Prostate gland (tissue), 2 donors: ENCODE measurements around the gene EPHA6. TPM values are rescaled to one million over a fixed set of nuclear protein-coding genes. Genes with fewer than 3 reads are reported as not detected.

Experiments used
- DNase-seq: peaks from one replicate; pipeline ENCODE4 v3.0.0-alpha.2; 2019; ENCODE audit warnings: low spot score
- H3K27ac ChIP-seq, 2 donors: fragments of 200-600 bp; sonication (generic); 2 replicates each; pipeline ENCODE4 v1.5.1; 2017 to 2019
- H3K27me3 ChIP-seq: fragments of 200-600 bp; sonication (generic); replicated peaks from 2 replicates; pipeline ENCODE4 v1.5.1; 2019; ENCODE audit not compliant: insufficient read depth
- H3K36me3 ChIP-seq, 2 donors: fragments of 200-600 bp; sonication (generic); 1 replicate in 1 of 2; 2 replicates in 1 of 2; pipeline versions ENCODE4 v1.5.1 to v1.8.1; 2017 to 2019
- H3K4me1 ChIP-seq: fragments of 200-600 bp; sonication (generic); replicated peaks from 2 replicates; pipeline ENCODE4 v1.5.1; 2019
- H3K4me3 ChIP-seq, 2 donors: fragments of 200-600 bp; sonication (generic); 2 replicates each; pipeline ENCODE4 v1.5.1; 2017 to 2019
- H3K9me3 ChIP-seq: fragments of 200-600 bp; sonication (generic); 2 replicates; pipeline ENCODE4 v1.5.1; 2017
- CTCF ChIP-seq, 4 experiments: fragments of 200-600 bp in 2 of 4; fragments of 450-650 bp in 2 of 4; sonication (generic) in 2 of 4; IDR thresholded peaks; 1 replicate in 3 of 4; 2 replicates in 1 of 4; pipeline ENCODE4 v1.5.1; 2016 to 2019; ENCODE audit warnings: antibody characterized with exemption in 4 of 4, mild to moderate bottlenecking in 2 of 4, moderate library complexity in 2 of 4
- POLR2A ChIP-seq: fragments of 450-650 bp; IDR thresholded peaks from one replicate; pipeline ENCODE4 v1.6.1; 2016; ENCODE audit warnings: antibody characterized with exemption, mild to moderate bottlenecking
- POLR2AphosphoS5 ChIP-seq: sonication (generic); formaldehyde crosslinking; IDR thresholded peaks from one replicate; pipeline ENCODE4 v1.6.1; 2017; ENCODE audit warnings: antibody characterized with exemption
- WGBS: methylation state at CpG from one replicate; pipeline ENCODE4 v1.1.5; 2018; 5-methylcytosine and 5-hydroxymethylcytosine counted together
- intact Hi-C: fragments of 100-400 bp; cut with DNase I; formaldehyde crosslinking; loops from one replicate; pipeline ENCODE4 v1.14.2; 2022
- total RNA-seq, 2 donors: library from RNA; depleted of rRNA; stranded (reverse); fragments of >200 nt; gene quantifications; one replicate each; pipeline ENCODE4 v1.1.0, GENCODE V29; 2016

EPHA6 gene
- total RNA-seq, 2 donors from 2014 or later, result 1.1 to 3.7 TPM

GRCh38 chr3:96860882-96861281 is 46.5 kb downstream of the EPHA6 start:
- 79% methylated on average over 1 of the region's 1 CpG for WGBS
- no peak overlapping the region for H3K27ac ChIP-seq
- H3K27me3 ChIP-seq, result no peaks in the 10 kb centered on the region
- H3K4me3 ChIP-seq, result no peak overlapping the region
- TF ChIP-seq POLR2A (no peak), CTCF (IDR thresholded peaks at IDR 0.05) (no peak), POLR2AphosphoS5 (no peak)
- intact Hi-C loops, result loop anchor here (10.0 kb wide), 1 partner anchor 794 kb away; no protein-coding TSS in a partner anchor
- no peaks in the 10 kb centered on the region for H3K4me1 ChIP-seq
- H3K9me3 ChIP-seq, result no peaks in the 10 kb centered on the region
- H3K36me3 ChIP-seq, result no peaks in the 10 kb centered on the region
- no peak for DNase-seq

GRCh38 chr3:96863129-96863740 is 48.8 kb downstream of the EPHA6 start:
- Histone ChIP-seq H3K36me3 (no peaks in the 10 kb centered on the region), H3K27ac (no peak overlapping the region), H3K4me3 (no peak overlapping the region), H3K27me3 (no peaks in the 10 kb centered on the region), H3K9me3 (no peaks in the 10 kb centered on the region), H3K4me1 (no peaks in the 10 kb centered on the region)
- intact Hi-C loops, result loop anchor here (10.0 kb wide), 1 partner anchor 792 kb away; no protein-coding TSS in a partner anchor
- TF ChIP-seq POLR2AphosphoS5 (no peak), POLR2A (no peak), CTCF (IDR thresholded peaks at IDR 0.05) (peak in 3 of 4 experiments; percentile 38 to 65 (median 54))
- DNase-seq, result peak; percentile 27
- WGBS, result 8% methylated on average over 1 of the region's 1 CpG

GRCh38 chr3:96865605-96866004 is 51.2 kb downstream of the EPHA6 start:
- intact Hi-C loops, result loop anchor here (10.0 kb wide), 1 partner anchor 789 kb away; no protein-coding TSS in a partner anchor
- Histone ChIP-seq H3K36me3 (no peaks in the 10 kb centered on the region), H3K27me3 (no peaks in the 10 kb centered on the region), H3K9me3 (no peaks in the 10 kb centered on the region), H3K4me3 (no peak overlapping the region), H3K27ac (no peak overlapping the region), H3K4me1 (no peaks in the 10 kb centered on the region)
- TF ChIP-seq POLR2A, result no peak
- DNase-seq, result no peak
- 71% methylated on average over 2 of the region's 2 CpGs for WGBS

- no peak for TF ChIP-seq CTCF (IDR thresholded peaks at IDR 0.05)
- no peak for TF ChIP-seq POLR2A
- no peak for TF ChIP-seq POLR2AphosphoS5
- no peak for DNase-seq
- intact Hi-C loops, result loop anchor here (10.0 kb wide), 1 partner anchor 785 kb away; no protein-coding TSS in a partner anchor
- Histone ChIP-seq H3K27me3 (no peaks in the 10 kb centered on the region), H3K9me3 (no peaks in the 10 kb centered on the region), H3K4me1 (no peaks in the 10 kb centered on the region), H3K36me3 (no peaks in the 10 kb centered on the region), H3K4me3 (no peak overlapping the region), H3K27ac (no peak overlapping the region)
- 92% methylated on average over 2 of the region's 2 CpGs for WGBS
Measured at GRCh38 chr3:96869316-96869715, 54.9 kb downstream of the EPHA6 start.

- H3K4me3 ChIP-seq, result no peak overlapping the region
- DNase-seq, result no peak
- H3K4me1 ChIP-seq, result no peaks in the 10 kb centered on the region
- intact Hi-C loops, result no loop called here
- no peaks in the 10 kb centered on the region for H3K9me3 ChIP-seq
- WGBS, result 96% methylated on average over 4 of the region's 4 CpGs
- H3K27me3 ChIP-seq, result no peaks in the 10 kb centered on the region
- no peaks in the 10 kb centered on the region for H3K36me3 ChIP-seq
- TF ChIP-seq POLR2A (no peak), POLR2AphosphoS5 (no peak), CTCF (IDR thresholded peaks at IDR 0.05) (no peak)
- H3K27ac ChIP-seq, result no peak overlapping the region
Measured at GRCh38 chr3:96877510-96877909, 63.1 kb downstream of the EPHA6 start.
